NCI-H187 (cell line): ENCODE results near the gene RAP1A.
"Not testable (repeated sequence)": the region's sequence is repeated elsewhere in the genome, so short reads cannot be mapped to it uniquely, and the experiment has no call there.

Source experiments
- DNase-seq, 2 experiments: peaks; one replicate each; lab custom pipeline; 2025; lab: John Stamatoyannopoulos, UW

The RAP1A gene

DNA sequence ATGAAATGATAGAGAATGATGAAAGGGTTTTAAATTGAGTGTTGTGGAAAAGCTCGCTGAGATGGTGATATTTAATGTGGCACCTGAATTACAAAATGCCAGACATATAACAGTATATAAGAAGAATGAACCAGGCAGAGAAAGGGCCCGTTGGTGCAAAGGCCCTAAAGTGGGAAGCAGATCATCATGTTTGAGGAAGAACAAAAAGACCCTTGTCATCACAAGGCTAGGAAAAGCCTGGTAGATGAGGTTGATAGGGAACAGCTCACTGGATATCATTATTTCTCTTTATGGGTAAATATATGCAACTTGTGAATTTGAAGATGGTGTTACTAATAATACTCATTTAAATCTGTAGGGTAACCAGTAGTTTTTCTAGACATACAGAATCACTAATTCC lies 11.0 kb downstream of the RAP1A start:
- DNase-seq = no peak

DNA sequence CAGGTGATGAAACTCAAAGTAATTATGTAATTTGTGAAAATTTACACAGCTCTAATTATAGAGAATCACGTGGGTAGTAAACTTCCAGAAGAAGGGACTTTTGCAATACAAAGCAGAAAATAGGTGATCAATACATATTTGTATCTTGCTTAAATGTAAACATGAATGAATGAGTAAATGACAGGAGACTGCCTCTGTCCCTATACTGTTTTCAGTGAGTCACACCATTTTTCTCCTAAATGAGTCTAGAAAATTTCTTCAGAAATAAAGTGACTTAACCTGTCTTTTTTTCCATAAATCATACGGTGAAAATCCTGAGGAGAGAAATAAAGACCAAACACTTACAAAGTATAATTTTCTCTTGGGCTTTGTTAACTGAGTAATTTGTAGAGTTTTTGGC lies 11.9 kb downstream of the RAP1A start:
- no peak for DNase-seq

DNA sequence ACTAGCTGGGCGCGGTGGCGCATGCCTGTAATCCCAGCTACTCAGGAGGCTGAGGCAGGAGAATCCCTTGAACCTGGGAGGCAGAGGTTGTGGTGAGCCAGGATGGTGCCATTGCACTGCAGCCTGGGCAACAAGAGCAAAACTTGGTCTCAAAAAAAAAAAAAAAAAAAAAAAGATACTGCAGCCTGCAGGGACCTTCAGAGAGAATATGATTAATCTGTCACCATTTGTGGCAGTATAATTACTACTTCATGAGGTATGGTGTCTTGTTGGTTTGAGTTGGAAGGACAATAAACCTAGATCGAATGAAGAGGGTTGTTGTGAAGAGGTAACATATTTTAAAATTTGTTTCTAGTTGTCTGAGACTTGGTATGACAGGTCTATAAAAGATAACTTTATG lies 13.2 kb downstream of the RAP1A start:
- not testable (repeated sequence) for DNase-seq

DNA sequence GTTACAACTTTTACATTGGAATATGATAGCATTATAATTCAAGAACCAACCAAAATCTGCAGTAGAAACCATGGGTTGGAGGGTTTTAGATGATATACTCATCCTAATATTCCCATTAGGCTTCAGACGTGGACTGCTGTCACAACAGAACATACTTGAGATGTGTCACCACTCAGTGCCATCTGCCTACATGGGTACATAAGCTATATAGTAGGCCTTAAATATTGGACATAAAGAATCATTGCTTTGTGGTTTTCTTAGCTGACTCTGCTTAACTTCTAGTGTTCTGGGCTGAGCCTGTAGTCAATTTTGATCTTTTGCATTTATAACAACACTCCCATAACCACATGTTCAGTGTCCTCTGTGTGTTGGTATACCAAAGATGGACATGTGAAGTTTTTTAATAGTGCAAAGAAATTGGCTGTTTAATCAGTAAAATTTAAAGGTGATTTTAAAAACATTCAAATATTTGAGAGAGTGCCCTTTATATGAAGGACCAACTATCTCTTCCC lies 14.2 kb downstream of the RAP1A start:
- no peak for DNase-seq

DNA sequence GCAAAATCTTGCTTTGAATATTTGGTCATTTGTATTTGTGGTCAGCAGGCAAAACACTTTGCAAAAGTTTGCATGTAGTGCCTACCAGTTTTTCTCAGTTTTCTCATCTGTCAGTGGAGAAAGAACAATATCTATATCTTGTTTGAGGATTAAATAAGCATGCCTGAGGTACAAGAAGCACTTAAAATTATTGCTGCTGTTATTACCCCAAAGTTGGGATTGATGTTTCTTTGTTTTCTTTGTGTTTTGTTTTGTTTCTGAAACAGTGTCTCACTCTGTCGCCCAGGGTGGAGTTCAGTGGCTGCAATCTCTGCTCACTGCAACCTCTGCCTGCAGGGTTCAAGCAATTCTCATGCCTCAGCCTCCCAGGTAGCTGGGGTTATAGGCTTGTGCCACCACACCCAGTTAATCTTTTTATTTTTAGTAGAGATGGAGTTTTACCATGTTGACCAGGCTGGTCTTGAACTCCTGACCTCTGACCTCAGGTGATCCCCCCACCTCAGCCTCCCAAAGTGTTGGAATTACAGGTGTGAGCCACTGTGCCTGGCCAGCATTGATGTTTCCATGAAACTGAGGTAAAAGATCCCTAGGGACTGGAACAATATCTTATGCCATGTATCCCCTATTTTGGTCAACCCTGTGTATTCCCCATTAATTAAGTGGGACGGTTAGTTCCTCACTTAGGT lies 15.9 kb downstream of the RAP1A start:
- no peak for DNase-seq

DNA sequence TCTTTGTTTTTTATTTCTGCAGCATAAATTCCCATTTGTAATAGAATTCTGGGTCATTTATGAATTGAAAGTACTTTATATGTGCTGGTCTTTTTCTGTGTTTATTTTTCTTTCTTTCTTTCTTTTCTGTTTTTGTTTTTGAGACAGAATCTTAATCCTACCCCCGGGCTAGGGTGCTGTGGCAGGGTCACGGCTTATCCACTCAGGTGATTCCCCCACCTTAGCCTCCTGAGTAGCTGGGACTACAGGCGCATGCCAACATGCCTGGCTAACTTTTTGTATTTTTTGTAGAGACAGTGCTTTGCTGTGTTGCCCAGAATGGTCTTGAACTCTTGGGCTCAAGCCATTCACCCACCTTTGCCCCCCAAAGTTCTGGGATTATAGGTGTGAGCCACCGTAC lies 18.7 kb downstream of the RAP1A start:
- DNase-seq = no peak

DNA sequence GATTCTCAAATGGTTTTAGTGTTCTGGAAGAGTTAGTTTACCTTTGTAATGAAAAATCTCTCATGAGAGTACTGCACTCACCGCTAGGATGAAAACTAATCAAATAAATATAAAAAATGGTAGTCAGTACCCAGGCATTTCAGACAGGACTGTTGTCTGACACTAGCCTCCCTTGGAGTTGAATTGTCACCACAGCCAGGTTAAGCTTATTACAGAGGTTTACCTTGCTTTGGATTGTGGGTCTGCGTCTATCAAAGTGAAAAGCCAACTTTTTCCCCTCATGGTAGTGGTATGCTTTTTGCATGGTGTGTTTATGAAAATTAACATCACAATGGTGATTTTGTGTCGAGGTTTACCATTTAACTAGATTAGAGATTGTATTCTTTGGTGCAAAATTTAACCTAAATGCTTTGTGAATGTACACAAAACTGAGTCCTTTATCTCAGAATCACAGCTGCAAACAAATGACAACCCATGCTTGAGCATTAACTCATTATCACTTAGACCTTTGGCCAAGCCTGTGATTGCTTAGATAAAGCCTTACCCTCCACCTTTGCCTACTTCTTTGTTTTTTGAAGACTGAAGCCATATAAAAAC lies 20.1 kb downstream of the RAP1A start:
- DNase-seq = no peak

DNA sequence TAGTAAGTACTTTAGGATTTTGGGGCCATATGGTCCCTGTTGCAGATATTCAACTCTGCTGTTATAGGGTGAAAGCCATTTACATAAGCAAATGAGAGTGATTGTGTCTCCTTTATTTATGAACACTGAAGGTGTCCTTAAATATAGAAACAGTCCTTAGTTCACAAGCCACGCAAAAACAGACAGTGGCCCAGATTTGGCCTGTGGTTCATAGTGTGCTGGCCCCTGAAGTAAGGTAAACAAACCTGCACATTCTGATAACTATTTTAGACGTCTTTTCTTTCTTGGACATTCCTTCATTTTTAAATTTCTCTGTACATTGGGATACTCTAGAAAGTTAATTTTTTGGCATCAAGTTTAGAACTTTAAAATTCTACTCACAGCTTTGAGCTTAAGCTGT lies 23.5 kb downstream of the RAP1A start:
- no peak for DNase-seq

DNA sequence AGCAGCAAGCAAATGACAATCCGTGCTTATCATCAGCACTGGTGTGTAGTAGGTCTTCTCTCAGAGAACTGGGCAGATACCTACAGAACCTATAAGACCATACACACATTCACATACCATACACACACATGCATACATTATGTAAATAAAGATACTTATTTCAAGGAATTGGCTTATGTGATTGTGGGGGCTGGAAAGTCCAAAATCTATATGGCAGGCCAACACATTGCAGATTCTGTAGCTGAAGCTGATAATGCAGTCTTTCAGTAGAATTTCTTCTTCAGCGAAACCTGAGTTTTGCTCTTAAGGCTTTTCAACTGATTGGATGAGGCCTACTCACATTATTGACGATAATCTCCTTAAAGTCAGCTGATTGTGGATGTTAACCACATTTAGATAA lies 24.1 kb downstream of the RAP1A start:
- DNase-seq = no peak

DNA sequence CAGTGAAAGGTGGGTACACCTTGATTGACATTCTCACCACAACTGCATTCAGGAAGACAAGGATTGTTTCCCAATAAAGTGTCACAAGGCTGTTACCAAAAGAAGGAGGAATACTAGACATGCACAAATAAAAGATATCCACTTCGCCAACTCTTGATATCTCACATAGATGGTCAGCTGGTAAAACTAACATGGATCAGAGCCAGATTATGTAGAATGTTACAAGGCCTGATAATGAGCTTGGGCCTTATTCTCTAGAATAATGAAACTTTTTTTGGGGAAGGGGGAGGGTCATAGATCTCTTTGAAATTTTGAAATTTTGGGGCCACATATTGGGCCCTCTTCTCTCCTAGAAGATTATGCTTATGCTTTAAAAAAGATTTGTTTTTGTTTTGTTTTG lies 24.9 kb downstream of the RAP1A start:
- DNase-seq = no peak

DNA sequence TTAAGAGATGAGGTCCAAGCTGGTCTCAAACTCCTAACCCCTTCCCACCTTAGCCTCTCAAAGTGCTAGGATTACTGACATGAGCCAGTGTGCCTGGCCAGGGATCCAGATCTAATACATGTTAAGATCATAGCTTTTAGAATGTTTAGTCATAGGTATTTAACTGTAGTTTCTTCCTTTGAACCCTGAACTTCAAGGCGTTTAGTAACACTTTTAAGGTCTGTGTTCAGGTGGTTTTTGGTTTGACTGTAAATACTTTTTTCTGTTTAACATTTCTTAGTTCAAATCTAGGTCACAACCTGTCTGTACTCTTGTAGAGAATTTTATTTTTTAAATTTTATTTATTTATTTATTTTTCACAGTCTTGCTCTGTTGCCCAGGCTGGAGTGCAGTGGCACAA lies 28.1 kb downstream of the RAP1A start:
- DNase-seq = no peak

DNA sequence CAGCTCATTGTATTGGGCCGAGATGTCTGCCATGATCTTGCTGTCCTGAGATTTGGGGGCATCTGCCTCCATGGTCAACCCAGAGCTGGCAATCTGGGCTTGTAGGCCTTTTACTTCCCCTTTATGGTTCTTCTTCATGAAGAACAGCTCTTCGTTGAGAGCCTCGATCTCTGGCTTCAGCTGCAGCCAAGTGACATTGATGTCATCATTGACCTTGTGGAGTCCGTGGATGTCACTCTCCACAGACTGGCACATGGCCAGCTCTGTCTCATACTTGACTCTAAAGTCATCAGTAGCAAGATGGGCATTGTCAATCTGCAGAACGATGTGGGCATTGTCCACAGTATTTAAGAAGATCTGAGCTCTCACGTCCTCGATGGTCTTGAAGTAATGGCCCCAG lies 29.2 kb downstream of the RAP1A start:
- no peak for DNase-seq

DNA sequence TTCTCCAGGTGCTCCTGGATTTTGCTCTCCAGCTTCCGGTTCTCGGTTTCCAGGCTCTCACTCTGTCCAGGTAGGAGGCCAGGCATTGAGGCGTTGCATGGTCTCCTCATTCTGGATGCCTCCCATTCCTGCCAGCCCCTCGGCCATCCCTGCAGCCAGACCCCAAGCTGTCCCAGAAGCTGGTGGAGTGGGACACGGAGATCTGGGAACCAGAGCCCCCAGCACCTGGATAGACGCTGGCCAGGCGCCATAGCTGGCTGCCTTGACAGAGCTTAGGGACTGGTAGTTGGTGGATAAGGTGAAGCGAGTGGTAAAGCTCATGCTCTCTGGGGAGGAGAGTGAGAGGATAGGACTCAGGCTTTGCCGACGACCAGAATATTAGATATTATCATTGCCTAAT lies 29.6 kb downstream of the RAP1A start:
- no peak for DNase-seq

DNA sequence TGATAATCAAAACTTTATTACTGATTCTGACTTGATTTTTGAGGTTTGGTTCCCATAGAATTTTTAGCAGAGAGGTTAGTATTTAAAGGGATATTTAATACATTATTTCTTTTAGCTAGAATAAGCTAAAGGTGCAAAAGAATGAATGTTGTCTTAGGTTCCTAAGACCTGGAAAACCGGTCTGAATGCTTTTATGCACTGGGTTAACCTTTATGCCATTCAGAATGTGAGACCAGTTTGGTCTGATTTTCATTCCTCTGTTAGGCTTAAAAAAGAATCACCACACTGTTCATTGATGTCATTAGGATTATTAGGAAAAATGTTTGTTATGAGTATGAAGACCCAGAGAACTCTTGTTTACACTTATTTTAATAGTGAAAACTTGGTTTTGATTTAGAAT lies 30.1 kb downstream of the RAP1A start:
- no peak for DNase-seq

DNA sequence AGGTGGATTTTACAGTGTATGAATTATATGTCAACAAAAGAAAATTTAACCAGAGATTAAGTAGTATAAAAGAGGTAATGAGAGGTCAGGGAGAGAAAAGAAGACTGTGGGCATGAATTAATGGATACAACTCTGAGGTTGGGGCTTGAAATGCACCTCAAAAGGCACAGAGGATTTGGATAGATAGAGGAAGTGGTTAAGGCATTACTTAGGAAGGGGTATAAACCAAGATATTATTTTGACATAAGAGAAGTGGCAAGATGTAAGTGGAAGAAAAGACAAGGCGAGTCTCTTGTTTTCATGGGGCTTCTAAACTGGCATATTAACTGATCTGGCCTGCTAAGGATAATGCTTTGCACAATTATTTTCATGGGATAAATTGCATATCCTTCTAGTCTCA lies 34.1 kb downstream of the RAP1A start:
- no peak for DNase-seq

DNA sequence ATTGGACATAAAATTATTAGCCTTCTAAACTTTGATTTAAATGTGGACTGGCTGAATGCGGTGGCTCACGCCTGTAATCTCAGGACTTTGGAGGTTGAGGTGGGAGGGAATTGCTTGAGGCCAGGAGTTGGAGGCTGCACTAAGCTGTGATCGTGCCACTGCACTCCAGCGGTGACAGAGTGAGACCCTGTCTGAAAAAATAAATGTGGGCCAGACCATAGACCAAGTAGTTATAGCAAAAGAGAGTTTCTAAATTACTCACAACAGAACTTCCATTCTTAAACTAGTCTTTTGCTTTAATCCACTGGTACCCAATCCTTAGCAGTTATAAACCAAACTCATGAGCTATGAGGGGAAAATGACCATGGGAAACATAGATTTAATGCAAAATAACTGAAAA lies 35.2 kb downstream of the RAP1A start:
- DNase-seq = no peak

DNA sequence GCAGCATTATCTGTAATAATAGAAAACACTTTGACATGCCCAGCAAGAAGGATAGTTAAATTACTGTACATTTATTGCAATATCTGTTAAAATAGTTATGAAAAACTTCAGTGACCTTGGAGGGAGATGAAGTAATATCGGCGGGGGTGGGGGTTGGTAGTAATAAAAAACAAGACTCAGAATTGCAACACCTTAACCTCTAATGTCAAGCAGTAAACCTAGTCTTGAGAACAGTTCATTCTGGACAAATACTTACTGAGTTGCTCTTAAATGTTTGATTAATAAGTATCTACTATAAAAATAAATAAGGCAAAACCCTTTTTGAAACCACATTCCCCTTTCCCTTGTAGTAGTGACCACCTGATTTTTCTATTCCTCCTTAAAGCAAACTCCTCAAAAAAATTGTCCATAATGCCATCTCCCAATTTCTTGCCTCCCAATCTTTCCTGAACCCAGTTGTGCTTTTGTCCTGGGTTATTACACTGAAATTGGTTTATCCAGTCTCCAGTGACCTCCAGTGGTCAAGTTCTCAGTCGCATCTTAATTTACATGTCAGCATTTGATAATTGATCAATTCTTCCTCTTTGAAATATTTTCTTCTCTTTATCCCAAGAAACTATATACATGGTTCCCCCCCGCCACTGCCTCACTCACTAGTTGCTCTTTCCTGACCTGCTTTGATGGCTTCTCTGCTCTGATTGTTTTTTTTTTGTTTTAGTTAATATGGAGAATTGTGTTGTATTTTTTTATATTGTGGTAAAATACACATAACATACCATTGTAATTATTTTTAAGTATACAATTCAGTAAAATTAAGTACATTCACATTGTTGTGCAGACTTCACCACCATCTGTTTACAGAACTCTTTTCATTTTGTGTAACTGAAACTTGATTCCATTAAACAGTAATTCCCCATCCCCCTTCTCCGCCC lies 36.8 kb downstream of the RAP1A start:
- DNase-seq = no peak

DNA sequence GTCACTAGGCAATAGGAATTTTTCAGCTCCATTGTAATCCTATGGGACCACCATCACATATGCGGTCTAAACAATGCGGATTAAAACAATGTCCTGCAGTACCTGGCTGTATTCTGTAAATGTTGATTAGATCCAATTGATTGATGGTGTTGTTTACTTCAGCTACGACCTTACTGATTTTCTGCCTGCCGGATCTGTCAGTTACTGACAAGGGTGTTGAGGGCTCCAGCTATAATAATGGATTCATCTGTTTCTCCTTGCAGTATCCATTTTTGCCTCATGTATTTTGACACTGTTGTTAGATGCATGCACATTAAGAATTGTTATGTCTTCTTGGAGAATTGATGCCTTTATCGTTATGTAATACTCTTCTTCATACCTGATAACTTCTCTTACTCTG lies 39.0 kb downstream of the RAP1A start:
- no peak for DNase-seq

DNA sequence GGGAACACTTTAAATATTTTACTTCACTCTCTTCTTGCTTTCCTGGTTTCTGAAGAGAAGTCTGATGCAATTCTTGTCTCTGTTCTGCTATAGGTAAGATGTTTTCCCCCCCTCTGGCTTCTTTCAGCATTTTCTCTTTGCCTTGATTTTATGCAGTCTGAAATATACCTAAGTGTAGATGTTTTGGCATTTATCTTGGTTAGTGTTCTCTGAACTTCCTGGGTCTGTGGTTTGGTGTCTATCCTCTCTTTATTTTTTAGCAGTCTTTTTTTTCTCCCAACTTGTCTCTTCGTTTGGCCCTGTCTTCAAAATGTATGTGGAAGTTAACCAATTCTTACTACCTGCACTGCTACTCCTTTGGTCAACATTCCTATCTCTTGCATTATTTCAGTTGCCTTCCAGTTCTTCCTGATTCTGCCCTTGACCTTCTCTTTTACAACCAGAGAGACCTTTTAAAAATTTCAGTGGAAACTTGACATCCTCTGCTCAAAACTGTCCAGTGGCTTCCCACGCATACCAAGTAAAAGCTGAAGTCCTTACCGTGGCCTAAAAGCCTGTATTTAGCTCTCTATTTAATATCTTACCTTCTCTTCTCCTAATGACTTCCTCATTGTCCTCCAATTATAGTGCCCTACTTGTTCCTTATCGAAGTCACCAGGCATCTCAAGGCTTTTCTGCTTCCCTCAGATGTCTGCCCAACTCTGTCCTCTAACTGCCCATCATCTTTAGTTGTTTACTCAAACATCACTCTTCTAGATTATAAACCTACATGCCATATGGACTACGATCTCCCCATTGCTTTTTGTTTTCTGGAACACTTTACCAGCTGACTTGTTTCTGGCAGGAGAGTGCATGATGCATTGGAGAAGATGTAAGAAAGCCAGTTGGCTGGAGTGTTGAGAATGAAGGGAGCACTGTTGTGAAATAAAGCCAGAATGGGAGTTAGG lies 40.9 kb downstream of the RAP1A start:
- DNase-seq = no peak

DNA sequence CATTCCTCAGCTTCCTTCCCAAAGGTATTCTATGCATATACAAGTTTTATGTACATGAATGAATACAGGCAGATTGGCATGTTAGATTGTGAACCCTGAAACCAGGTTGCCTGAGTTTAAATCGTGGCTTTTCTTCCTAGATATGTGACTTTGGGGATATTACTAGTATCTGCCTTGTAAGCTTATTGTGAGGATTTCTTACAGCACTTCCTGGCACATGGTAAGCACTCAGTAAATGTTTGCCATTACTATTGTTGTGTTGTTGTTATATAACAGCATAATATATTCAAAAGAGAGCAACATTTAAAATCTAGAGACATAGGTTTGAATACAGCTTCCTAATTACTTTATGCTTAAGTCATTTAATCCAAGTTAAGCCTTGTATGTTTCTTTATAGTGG lies 45.1 kb downstream of the RAP1A start:
- DNase-seq = no peak

DNA sequence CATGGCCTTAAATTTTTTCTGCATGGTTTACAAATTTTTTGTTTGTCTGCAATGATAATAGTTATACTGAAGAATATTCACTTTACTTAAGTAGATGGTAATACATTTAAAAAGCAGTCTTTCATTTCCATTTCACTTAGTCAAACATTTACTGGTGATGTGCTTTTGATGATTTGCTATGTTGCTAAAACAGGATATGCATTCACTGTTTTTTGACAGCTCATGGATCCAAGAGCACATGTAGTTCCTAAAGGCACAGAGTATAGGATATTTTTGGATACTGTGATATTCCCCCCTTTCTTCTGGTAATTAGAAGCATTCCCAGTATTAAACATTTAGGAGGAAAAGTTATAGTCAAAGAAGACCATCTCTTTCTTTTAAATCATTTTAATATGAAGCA lies 45.9 kb downstream of the RAP1A start:
- DNase-seq = no peak

DNA sequence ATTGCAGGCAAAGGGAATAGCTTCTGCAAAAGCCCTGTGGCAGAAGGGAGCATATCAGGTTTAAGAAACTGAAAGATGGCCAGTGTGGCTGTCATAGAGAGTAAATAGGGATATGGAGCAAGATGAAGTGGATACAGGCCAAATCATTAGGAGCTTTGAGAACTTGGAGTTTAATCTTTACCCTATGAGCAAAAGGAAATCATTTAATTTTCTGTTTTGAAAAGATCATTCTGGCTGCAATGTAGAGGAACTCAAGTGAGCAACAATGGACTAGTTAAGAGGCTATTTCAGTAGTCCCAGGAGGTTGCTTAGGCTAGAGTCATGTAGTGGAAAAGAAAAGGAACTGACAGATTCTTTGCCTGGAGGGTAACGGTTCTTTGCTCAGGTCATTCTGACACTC lies 47.2 kb downstream of the RAP1A start:
- DNase-seq = no peak
